Ishikawa (cell line): ENCODE measurements around the gene STEAP3.

Source experiments
- CEBPB ChIP-seq: IDR thresholded peaks from 2 replicates; pipeline ENCODE4 v1.6.1; 2012
- CREB1 ChIP-seq: IDR thresholded peaks from 2 replicates; pipeline ENCODE4 v1.6.1; 2012; ENCODE audit warnings: low read depth
- EGR1 ChIP-seq: IDR thresholded peaks from 2 replicates; pipeline ENCODE4 v1.6.1; 2012
- EP300 ChIP-seq: IDR thresholded peaks from 2 replicates; pipeline ENCODE4 v1.6.1; 2012; ENCODE audit warnings: borderline replicate concordance
- FOXM1 ChIP-seq: IDR thresholded peaks from 2 replicates; pipeline ENCODE4 v1.6.1; 2012; ENCODE audit warnings: low read depth, borderline replicate concordance
- NFIC ChIP-seq: IDR thresholded peaks from 2 replicates; pipeline ENCODE4 v1.6.1; 2012
- RAD21 ChIP-seq: IDR thresholded peaks from 2 replicates; pipeline ENCODE4 v1.6.1; 2012; ENCODE audit warnings: low read depth
- TAF1 ChIP-seq: IDR thresholded peaks from 2 replicates; pipeline ENCODE4 v1.6.1; 2012; ENCODE audit warnings: low read depth, mild to moderate bottlenecking
- TCF12 ChIP-seq: IDR thresholded peaks from 2 replicates; pipeline ENCODE4 v1.6.1; 2012; ENCODE audit warnings: low read depth
- TEAD4 ChIP-seq: IDR thresholded peaks from 2 replicates; pipeline ENCODE4 v1.6.1; 2012
- USF1 ChIP-seq: IDR thresholded peaks from 2 replicates; pipeline ENCODE4 v1.6.1; 2012
- YY1 ChIP-seq: IDR thresholded peaks from 2 replicates; pipeline ENCODE4 v1.6.1; 2012; ENCODE audit warnings: low read depth
- ZBTB7A ChIP-seq: IDR thresholded peaks from 2 replicates; pipeline ENCODE4 v1.6.1; 2012; ENCODE audit warnings: low read depth
- TF ChIP-seq, protein P1 (sequence below): IDR thresholded peaks from 2 replicates; pipeline ENCODE4 v1.6.1; 2012; ENCODE audit warnings: low read depth, mild to moderate bottlenecking
- TF ChIP-seq, protein P2 (sequence below): IDR thresholded peaks from 2 replicates; pipeline ENCODE4 v1.6.1; 2012

The STEAP3 gene

GRCh38 chr2:119259296-119259860 is 35.7 kb downstream of the STEAP3 start:
- TF ChIP-seq CEBPB: no peak
- no peak for TF ChIP-seq EP300
- no peak for TF ChIP-seq NFIC
- no peak for TF ChIP-seq EGR1
- TF ChIP-seq, protein P1, sequence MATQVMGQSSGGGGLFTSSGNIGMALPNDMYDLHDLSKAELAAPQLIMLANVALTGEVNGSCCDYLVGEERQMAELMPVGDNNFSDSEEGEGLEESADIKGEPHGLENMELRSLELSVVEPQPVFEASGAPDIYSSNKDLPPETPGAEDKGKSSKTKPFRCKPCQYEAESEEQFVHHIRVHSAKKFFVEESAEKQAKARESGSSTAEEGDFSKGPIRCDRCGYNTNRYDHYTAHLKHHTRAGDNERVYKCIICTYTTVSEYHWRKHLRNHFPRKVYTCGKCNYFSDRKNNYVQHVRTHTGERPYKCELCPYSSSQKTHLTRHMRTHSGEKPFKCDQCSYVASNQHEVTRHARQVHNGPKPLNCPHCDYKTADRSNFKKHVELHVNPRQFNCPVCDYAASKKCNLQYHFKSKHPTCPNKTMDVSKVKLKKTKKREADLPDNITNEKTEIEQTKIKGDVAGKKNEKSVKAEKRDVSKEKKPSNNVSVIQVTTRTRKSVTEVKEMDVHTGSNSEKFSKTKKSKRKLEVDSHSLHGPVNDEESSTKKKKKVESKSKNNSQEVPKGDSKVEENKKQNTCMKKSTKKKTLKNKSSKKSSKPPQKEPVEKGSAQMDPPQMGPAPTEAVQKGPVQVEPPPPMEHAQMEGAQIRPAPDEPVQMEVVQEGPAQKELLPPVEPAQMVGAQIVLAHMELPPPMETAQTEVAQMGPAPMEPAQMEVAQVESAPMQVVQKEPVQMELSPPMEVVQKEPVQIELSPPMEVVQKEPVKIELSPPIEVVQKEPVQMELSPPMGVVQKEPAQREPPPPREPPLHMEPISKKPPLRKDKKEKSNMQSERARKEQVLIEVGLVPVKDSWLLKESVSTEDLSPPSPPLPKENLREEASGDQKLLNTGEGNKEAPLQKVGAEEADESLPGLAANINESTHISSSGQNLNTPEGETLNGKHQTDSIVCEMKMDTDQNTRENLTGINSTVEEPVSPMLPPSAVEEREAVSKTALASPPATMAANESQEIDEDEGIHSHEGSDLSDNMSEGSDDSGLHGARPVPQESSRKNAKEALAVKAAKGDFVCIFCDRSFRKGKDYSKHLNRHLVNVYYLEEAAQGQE: no peak
- no peak for TF ChIP-seq CREB1
- TF ChIP-seq, protein P2, sequence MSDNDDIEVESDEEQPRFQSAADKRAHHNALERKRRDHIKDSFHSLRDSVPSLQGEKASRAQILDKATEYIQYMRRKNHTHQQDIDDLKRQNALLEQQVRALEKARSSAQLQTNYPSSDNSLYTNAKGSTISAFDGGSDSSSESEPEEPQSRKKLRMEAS: no peak
- no peak for TF ChIP-seq ZBTB7A
- no peak for TF ChIP-seq TCF12
- TF ChIP-seq TEAD4: no peak
- no peak for TF ChIP-seq TAF1
- no peak for TF ChIP-seq FOXM1
- no peak for TF ChIP-seq USF1
- TF ChIP-seq YY1: no peak
- TF ChIP-seq RAD21: no peak

DNA sequence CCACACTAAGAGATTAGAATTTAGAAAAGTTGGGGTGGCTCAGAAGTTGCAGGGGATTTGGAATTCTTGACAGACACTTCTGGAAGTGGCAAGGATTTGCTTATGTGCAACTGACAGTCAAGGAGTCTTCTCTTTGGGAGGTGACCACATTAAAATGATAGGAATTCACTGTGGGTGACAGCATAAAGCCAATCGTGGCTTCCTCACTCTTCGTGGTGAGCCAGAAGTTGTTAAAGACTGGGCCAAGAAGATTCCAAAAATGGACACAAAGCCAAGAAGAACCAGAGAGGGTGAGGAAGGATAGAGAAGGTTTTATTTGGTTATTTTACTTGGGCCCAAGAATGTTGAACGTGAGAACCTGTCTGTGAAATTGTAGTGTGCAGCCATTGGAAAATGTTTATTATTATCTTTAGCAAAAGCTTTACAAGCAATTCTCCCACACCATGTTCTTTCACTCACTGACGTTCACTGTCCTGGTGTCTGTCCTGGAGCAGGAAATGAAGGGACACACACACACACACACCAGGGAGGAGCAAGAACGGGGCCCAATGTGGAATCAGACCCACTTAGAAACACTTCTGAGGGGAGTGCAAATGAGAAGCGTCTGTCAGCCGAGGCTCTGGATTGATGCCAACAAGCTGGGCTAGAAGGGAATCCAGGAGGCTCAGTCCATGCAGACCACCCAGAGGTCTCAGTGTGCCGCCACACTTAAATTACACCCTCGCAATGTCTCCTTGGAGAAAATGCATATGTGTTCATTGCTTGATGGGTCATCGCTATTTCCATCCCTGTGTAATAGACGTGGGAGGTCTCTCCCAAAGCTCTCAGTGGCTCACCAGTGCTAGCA is 37.2 kb downstream of the STEAP3 start:
- TF ChIP-seq, protein P2: no peak

DNA sequence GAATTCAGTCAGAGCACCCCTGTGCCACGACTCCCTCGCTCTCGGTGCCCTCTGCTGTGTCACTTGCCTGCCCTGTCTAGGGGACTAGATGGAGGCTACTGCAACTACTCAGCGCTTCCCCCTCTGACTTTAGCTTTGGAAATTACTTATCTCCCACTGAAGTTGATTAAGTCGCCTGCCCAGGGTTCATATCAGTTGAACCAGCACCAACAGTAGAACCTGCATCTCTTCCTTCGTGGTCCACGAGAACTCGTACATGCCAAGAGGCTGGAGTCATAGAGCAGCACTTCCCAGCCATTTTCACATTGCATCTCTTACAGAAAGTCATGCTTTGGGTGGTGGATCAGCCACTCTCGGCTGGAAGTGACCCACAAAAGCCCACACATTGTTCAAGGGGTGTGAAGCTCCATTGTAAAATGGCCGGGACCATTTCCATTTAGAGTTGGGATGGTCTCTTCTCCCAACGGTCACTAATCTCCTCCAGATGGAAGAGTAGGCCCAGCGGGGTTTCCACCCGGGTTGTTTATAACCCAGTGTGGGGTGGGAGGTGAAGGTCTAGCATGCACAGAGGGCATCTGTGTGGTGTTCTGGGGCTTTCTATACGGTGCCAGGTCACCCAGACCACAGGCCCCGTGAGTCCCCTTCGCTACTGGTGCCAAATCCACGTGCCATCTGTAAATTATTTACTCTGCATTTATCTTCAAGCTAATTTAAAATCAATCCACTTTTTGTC is 38.0 kb downstream of the STEAP3 start:
- TF ChIP-seq TAF1: no peak
- TF ChIP-seq TCF12: no peak
- TF ChIP-seq, protein P2: no peak
- TF ChIP-seq TEAD4: no peak
- TF ChIP-seq EP300: no peak
- TF ChIP-seq CREB1: no peak

- no peak for TF ChIP-seq EP300
- no peak for TF ChIP-seq CREB1
- TF ChIP-seq NFIC: no peak
- TF ChIP-seq CEBPB: no peak
- TF ChIP-seq, protein P2: no peak
- no peak for TF ChIP-seq FOXM1
- no peak for TF ChIP-seq ZBTB7A
- no peak for TF ChIP-seq TAF1
- no peak for TF ChIP-seq YY1
- TF ChIP-seq TCF12: no peak
These were observed 39.4 kb downstream of the STEAP3 start for GRCh38 chr2:119263025-119263424.

GRCh38 chr2:119263656-119264055 is 40.0 kb downstream of the STEAP3 start:
- no peak for TF ChIP-seq CEBPB
- TF ChIP-seq, protein P1: no peak
- no peak for TF ChIP-seq NFIC
- TF ChIP-seq, protein P2: no peak
- no peak for TF ChIP-seq YY1
- TF ChIP-seq TCF12: no peak
- TF ChIP-seq USF1: no peak
- TF ChIP-seq EGR1: no peak
- TF ChIP-seq FOXM1: no peak
- TF ChIP-seq ZBTB7A: no peak
- TF ChIP-seq RAD21: no peak
- TF ChIP-seq TAF1: no peak
- no peak for TF ChIP-seq EP300
- no peak for TF ChIP-seq CREB1
- no peak for TF ChIP-seq TEAD4
